Thyroid gland (tissue), 4 donors: Measurements from ENCODE around the gene MYO1D. TPM values are rescaled to one million over a fixed set of nuclear protein-coding genes. Genes with fewer than 3 reads are reported as not detected.

ENCODE experiments used
- DNase-seq, 2 donors: peaks; one replicate each; pipeline ENCODE4 v3.0.0-alpha.2; 2019
- H3K27ac ChIP-seq, 3 donors: fragments of 200-600 bp; sonication (generic); 1 replicate in 2 of 3; 2 replicates in 1 of 3; pipeline ENCODE4 v1.5.1; 2016 to 2019; ENCODE audit warnings: mild to moderate bottlenecking in 1 of 3, moderate library complexity in 1 of 3
- H3K27me3 ChIP-seq: fragments of 200-600 bp; sonication (generic); one replicate; pipeline ENCODE4 v1.5.1; 2019
- H3K36me3 ChIP-seq, 2 donors: fragments of 200-600 bp; sonication (generic); one replicate each; pipeline ENCODE4 v1.5.1; 2016 to 2019
- H3K4me1 ChIP-seq, 2 donors: fragments of 200-600 bp; sonication (generic); one replicate each; pipeline ENCODE4 v1.5.1; 2017 to 2019
- H3K4me3 ChIP-seq, 3 donors: fragments of 200-600 bp; sonication (generic); replicated peaks in 1 of 3; 1 replicate in 2 of 3; 2 replicates in 1 of 3; pipeline ENCODE4 v1.5.1; 2016; ENCODE audit warnings: mild to moderate bottlenecking in 1 of 3
- H3K9me3 ChIP-seq: fragments of 200-600 bp; sonication (generic); one replicate; pipeline ENCODE4 v1.5.1; 2017
- POLR2A ChIP-seq, 2 donors: fragments of 450-650 bp; IDR thresholded peaks; one replicate each; pipeline ENCODE4 v1.6.1; 2017; ENCODE audit warnings: antibody characterized with exemption in 2 of 2, mild to moderate bottlenecking in 2 of 2, moderate library complexity in 1 of 2
- WGBS, 2 donors: methylation state at CpG; one replicate each; pipeline ENCODE4 v1.1.5; 2017; 5-methylcytosine and 5-hydroxymethylcytosine counted together
- intact Hi-C: fragments of 100-400 bp; cut with DNase I; formaldehyde crosslinking; loops from one replicate; pipeline ENCODE4 v1.15.1; 2023
- total RNA-seq, 4 donors: library from RNA; depleted of rRNA; stranded (reverse); fragments of >200 nt; gene quantifications; one replicate each; pipeline ENCODE4 v1.2.3, GENCODE V29; 2016
- TF ChIP-seq, protein P1 (sequence below), 6 experiments: fragments of 200-600 bp in 3 of 6; fragments of 450-650 bp in 3 of 6; sonication (generic) in 3 of 6; IDR thresholded peaks; one replicate each; pipeline ENCODE4 v1.5.1; 2016 to 2019; ENCODE audit warnings: antibody characterized with exemption in 6 of 6, mild to moderate bottlenecking in 2 of 6, inconsistent platforms in 1 of 6, moderate library complexity in 1 of 6

Gene MYO1D
- total RNA-seq, 4 donors from 2014 or later: 91.9 to 143 (median 97.8) TPM

- Histone ChIP-seq H3K4me1 (no peaks in the 10 kb centered on the region), H3K9me3 (no peaks in the 10 kb centered on the region), H3K27me3 (no peaks in the 10 kb centered on the region), H3K27ac (no peak overlapping the region), H3K36me3 (no peaks in the 10 kb centered on the region), H3K4me3 (no peak overlapping the region)
- intact Hi-C loops: no loop called here
- TF ChIP-seq, protein P1, sequence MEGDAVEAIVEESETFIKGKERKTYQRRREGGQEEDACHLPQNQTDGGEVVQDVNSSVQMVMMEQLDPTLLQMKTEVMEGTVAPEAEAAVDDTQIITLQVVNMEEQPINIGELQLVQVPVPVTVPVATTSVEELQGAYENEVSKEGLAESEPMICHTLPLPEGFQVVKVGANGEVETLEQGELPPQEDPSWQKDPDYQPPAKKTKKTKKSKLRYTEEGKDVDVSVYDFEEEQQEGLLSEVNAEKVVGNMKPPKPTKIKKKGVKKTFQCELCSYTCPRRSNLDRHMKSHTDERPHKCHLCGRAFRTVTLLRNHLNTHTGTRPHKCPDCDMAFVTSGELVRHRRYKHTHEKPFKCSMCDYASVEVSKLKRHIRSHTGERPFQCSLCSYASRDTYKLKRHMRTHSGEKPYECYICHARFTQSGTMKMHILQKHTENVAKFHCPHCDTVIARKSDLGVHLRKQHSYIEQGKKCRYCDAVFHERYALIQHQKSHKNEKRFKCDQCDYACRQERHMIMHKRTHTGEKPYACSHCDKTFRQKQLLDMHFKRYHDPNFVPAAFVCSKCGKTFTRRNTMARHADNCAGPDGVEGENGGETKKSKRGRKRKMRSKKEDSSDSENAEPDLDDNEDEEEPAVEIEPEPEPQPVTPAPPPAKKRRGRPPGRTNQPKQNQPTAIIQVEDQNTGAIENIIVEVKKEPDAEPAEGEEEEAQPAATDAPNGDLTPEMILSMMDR (IDR thresholded peaks at IDR 0.05): no peak
- TF ChIP-seq POLR2A (IDR thresholded peaks at IDR 0.05): no peak
- no peak for DNase-seq
- 76 to 84% methylated on average over 4 of the region's 4 CpGs for WGBS, 2 donors
Observed at GRCh38 chr17:32688221-32688620, 188.7 kb downstream of the MYO1D start.

- TF ChIP-seq, protein P1 (IDR thresholded peaks at IDR 0.05): no peak
- TF ChIP-seq POLR2A (IDR thresholded peaks at IDR 0.05): no peak
- Histone ChIP-seq H3K36me3 (no peaks in the 10 kb centered on the region), H3K4me3 (no peak overlapping the region), H3K4me1 (no peaks in the 10 kb centered on the region), H3K27ac (no peak overlapping the region), H3K27me3 (no peaks in the 10 kb centered on the region), H3K9me3 (no peaks in the 10 kb centered on the region)
- DNase-seq: no peak
- intact Hi-C loops: no loop called here
- WGBS, 2 donors: 94 to 96% methylated on average over 11 to 16 of the region's 16 CpGs
Observed at GRCh38 chr17:32684087-32684958, 192.6 kb downstream of the MYO1D start.

DNA sequence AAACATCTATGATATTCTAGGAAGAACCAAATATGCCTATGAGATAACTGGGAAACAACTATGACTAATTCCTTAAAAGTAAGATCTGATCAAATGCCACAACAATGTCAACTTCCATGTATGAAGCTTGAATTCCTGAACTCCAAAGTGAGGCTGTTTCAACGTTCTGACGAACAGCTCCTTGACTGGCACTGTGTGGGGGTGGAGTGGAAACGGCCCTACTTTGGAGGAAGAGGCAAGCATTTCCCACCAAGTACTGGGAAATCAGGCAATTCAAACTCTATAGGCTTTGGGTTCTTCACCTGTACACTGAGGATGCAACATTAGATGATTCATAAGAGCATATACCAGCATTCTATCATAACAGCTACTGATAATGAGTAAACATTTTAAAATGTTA, 203.0 kb downstream of the MYO1D start:
- Histone ChIP-seq H3K27me3 (no peaks in the 10 kb centered on the region), H3K4me3 (no peak overlapping the region), H3K4me1 (no peaks in the 10 kb centered on the region), H3K36me3 (no peaks in the 10 kb centered on the region), H3K27ac (no peak overlapping the region), H3K9me3 (no peaks in the 10 kb centered on the region)
- WGBS, 2 donors: 69 to 76% methylated on average over 3 of the region's 3 CpGs
- no peak for TF ChIP-seq POLR2A (IDR thresholded peaks at IDR 0.05)
- intact Hi-C loops: no loop called here
- DNase-seq: no peak

- DNase-seq: no peak
- no peaks in the 10 kb centered on the region for H3K27me3 ChIP-seq
- no peaks in the 10 kb centered on the region for H3K9me3 ChIP-seq
- 75 to 88% methylated on average over 1 of the region's 1 CpG for WGBS, 2 donors
- H3K4me3 ChIP-seq: no peak overlapping the region
- TF ChIP-seq, protein P1 (IDR thresholded peaks at IDR 0.05): no peak
- no peak for TF ChIP-seq POLR2A (IDR thresholded peaks at IDR 0.05)
- H3K27ac ChIP-seq: no peak overlapping the region
- H3K4me1 ChIP-seq: no peaks in the 10 kb centered on the region
- H3K36me3 ChIP-seq: no peaks in the 10 kb centered on the region
- intact Hi-C loops: no loop called here
Observed at GRCh38 chr17:32672711-32673110, 204.2 kb downstream of the MYO1D start.

DNA sequence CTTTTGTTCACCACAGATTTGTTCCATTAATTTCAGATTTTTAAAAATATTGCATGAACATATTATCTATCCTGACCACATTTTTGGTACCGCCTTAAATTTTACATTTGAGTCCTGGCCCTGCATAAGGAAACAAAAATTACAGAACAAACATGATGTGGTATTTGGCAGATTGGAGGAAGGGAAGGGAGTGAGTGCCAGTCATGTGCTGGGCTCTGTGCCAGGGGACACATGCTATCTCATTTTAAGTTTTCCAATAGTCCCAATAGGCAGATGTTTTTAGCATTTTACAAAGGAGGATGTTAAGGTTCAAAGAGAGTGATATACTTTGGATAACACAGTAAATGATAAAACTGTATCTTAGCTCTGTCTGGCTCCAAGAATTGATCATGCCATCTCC, 205.0 kb downstream of the MYO1D start:
- no peak overlapping the region for H3K27ac ChIP-seq
- WGBS, 2 donors: 90 to 94% methylated on average over 1 of the region's 1 CpG
- DNase-seq: peak; percentile 22 to 36
- no peaks in the 10 kb centered on the region for H3K36me3 ChIP-seq
- intact Hi-C loops: no loop called here
- H3K9me3 ChIP-seq: no peaks in the 10 kb centered on the region
- TF ChIP-seq POLR2A (IDR thresholded peaks at IDR 0.05): no peak
- TF ChIP-seq, protein P1 (IDR thresholded peaks at IDR 0.05): no peak
- H3K4me1 ChIP-seq: no peaks in the 10 kb centered on the region
- no peak overlapping the region for H3K4me3 ChIP-seq
- no peaks in the 10 kb centered on the region for H3K27me3 ChIP-seq
